HG02759 (cell line): ENCODE data around the gene AKIRIN2.
"Not testable (repeated sequence)": the region's sequence is repeated elsewhere in the genome, so short reads cannot be mapped to it uniquely, and the experiment has no call there.

ENCODE experiments used
- ATAC-seq: cut with Tn5 transposase; IDR thresholded peaks from one replicate; pipeline ENCODE4 v1.9.1; 2021; ENCODE audit warnings: mild to moderate bottlenecking, moderate library complexity; ENCODE audit not compliant: unreplicated experiment

AKIRIN2 gene

DNA sequence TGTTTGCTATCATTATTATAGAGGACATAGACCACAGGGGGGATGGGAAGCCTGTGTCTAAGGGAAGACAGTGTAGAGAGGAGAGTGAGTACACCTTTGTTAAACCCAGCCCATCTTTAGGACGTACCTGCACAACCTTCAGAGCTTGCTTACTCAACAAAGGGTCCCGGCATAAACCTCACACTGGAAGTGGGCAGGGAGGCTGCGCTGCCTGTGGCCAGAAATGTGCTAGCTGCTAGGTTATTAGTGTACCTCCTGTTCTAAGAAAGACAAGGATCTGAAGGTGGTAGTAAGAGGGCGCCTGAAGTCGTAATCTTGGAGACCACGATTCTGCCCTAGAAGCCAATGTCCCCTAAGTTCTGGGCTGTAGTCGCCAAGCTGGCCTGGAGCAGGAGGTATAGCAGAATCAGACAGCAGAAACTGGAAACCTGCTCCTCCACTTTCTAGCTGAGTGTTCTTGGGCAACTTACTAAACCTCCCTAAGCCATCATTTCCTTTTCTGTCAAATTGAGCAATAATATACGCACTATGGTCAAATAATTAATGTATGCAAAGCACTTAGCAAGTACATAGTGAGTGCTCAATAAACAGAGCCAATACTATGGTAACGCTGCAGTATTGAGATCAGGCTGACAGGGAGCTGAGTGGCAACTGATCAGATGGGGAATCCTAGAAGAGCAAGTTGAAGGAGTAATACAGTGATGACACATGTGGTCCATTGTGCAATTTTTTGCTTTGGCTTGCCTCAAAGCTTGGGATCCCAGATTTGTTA is 16.8 kb upstream of the AKIRIN2 start:
- ATAC-seq: no peak

DNA sequence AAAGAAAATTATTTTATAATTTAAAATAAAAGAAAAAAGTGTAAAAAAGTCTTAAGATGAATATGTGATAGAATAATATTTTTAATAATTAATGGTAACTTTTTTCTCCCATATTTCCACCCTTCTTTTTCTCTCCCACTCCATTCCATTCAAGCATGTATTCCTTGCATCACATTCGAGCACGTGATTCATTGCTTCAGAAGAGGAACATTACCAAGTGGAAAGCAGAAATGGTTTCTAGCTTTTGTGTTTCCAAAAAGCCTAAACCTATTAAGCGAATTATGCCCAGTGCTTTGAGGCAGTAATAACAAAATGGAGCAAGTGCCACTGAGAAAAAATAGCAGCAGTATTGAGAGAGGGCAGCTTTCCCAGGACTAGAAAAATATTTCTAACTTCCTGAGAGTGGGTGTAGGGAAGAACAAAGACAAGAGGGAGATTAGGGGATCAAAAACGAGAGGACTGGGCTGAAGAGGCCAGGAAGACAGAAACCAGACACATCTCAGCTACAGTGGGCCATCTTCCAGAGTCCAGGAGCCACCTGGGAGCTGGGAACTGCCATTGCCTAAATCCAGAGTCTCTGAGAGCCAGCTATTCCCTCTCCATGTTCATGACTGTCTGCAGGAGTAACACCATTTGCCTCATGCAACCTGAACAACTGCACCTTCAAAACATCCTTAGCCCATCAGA is 15.0 kb upstream of the AKIRIN2 start:
- ATAC-seq: no peak

DNA sequence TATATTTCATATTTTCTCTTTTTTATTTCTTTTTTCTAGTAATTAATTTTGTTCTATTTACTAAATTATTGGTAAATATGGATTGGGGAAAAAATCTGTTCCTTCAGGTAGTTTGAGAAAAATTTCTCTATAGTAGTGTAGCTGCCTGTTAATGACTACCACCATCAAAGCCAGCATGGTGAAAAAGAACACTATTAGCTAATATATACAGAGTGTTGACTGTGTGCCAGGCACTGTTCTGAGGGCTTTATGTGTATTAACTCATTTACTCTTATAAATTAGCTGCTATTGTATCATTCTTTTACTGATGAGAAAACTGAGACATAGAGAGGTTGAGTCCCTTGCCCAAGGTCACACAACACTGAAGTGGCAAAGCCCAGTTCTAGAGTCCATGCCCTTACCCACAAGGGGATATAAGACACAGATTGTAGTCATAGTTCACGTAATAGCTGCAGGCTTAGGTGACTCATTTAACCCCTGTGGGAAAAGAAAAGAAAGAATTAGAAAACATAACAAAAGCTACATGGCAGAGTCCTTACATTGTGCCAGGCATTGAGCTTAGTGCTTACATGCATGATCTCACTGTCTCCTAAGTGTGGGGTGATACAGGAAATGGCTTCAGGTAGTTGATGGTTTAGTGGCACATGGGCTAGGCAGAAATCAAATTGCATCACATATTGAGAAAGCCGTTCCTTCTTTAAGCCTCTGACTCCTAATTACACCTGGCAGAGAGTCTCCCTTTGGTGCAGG is 12.2 kb upstream of the AKIRIN2 start:
- peak; percentile 64 for ATAC-seq

DNA sequence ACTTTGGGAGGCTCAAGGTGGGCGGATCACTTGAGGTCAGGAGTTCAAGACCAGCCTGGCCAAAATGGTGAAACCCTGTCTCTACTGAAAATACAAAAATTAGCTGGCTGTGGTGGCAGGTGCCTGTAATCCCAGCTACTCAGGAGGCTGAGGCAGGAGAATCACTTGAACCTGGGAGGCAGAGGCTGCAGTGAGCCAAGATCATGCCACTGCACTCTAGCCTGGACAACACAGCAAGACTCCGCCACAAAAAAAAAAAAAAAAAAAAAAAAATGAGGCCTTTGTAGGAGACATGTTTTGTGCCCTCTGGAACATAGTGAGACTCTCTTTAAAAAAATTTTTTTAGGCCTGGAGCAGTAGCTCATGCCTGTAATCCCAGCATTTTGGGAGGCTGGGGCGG is 10.7 kb upstream of the AKIRIN2 start:
- not testable (repeated sequence) for ATAC-seq

DNA sequence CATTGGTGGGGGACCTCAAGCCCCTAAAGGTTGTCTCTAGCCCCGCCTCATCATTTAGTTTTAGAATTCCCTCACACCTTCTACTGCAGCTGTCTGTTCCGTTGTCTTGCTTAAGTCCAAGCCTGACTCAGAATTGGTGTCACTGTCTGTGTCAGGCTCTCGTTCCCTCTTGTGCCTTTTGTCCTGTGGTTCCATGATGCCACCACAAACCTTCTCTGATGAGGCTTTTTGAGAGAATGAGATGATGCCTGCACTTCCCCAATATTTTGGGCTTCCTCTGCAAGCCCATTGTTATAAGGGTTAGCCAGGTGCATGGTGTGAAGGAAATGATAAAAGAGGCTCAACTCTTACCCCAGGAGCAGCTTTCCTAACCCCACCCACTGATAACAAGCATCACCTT is 8.1 kb upstream of the AKIRIN2 start:
- ATAC-seq: no peak

DNA sequence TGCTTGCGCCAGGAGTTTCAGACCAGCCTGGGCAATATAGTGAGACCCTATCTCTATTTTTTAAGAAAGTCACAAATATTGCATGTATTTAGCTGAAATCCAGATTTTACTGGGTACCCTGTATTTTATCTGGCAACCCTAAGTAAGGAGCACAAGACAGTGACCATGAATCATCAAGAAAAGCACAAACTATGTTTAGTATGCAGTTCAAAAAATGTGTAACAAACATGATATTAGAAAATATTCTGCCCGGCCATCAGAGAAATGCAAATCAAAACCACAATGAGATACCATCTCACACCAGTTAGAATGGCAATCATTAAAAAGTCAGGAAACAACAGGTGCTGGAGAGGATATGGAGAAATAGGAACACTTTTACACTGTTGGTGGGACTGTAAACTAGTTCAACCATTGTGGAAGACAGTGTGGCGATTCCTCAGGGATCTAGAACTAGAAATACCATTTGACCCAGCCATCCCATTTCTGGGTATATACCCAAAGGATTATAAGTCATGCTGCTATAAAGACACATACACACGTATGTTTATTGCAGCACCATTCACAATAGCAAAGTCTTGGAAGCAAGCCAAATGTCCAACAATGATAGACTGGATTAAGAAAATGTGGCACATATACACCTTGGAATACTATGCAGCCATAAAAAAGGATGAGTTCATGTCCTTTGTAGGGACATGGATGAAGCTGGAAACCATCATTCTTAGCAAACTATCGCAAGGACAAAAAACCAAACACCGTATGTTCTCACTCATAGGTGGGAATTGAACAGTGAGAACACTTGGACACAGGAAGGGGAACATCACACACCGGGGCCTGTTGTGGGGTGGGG is 6.8 kb upstream of the AKIRIN2 start:
- not testable (repeated sequence) for ATAC-seq

DNA sequence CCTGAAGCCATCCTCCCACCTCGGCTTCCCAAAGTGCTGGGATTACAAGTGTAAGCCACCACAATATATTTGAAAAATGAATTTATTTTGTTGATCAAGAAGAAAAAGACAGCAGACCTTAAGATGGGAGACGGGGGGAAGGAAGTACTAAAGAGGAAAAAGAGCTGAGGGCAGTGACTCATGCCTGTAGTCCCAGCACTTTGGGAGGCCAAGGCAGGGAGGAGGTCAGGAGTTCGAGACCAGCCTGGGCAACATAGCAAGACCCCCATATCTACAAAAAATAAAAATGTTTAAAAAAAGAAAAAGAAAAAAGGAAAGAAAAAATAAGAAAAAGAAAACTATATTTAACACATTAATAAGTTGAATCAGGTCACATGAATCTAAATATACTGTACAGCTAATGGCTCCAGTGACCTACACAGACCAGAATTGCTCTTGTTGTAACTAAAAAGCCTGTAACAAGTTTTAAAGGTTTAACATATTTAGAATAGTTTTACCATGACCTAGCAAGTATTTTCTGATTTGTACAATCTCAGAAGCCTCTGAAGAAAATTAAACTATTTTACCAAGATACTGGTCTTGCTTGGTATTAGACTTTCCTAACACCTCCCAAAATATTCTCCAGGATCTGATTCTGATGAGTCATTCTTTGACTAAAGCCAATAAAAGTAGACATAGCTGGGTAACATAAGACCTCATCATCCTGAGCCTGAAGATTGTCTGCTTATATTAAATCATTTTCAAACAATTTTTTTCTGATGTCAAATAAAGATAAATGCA is 4.3 kb upstream of the AKIRIN2 start:
- no peak for ATAC-seq

DNA sequence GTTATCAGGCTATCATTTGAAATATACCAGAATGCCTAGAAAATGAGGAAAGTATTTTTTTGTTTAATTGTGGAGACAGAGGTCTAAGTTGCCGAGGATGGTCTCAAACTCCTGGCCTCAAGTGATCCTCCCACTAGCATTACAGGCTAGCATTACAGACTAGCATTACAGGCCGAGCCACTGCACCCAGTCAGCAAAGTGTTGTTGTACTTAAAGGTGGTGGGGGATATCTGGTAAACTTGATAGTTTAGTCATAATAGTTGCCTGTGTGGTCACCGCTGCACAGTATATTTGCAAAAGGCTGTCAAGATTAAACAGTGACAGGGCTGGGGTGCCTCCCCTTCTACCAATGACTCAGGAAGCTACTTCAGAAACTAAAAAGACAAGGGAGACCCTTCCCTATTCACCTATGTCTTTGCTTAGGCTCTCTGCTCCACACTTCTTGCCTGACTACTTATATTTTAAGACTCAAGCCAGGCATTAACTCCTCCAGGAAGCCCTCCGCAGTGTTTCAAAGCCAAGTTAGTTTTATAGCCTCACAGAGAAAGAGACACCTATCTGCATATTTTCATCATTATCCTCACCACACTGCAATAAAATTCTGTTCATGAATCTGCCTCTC is 3.1 kb upstream of the AKIRIN2 start:
- peak; percentile 58 for ATAC-seq

DNA sequence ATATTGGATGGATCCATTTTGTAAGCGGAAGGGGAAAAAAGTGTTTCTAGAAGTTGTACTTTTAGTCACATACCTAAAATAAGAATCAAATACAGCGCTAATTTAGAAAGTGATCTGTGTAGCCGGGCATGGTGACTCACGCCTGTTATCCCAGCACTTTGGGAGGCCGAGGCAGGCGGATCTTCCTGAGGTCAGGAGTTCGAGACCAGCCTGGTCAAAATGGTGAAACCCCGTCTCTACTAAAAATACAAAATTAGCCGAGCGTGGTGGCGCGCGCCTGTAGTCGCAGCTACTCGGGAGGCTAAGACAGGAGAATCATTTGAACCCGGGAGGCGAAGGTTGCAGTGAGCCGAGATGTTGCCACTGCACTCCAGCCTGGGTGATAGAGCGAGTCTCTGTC is 1.0 kb upstream of the AKIRIN2 start:
- not testable (repeated sequence) for ATAC-seq

DNA sequence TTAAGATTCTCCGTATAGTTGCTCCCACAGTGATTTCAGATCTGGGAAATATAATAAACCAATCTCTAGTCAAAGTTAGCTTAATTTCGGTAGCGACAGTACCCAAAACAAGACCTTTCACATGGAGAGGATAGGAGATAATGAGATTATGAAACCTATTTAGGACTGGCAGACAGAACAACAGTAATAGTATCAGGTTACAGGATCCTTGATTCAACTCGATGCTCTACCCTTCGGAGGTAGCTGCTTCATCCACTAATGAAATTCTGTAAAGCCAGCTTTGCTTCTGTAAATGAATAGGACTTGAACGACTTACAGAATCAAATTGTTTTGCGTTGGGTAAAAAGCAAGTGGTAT is 534 bp upstream of the AKIRIN2 start:
- ATAC-seq: peak; percentile 6

DNA sequence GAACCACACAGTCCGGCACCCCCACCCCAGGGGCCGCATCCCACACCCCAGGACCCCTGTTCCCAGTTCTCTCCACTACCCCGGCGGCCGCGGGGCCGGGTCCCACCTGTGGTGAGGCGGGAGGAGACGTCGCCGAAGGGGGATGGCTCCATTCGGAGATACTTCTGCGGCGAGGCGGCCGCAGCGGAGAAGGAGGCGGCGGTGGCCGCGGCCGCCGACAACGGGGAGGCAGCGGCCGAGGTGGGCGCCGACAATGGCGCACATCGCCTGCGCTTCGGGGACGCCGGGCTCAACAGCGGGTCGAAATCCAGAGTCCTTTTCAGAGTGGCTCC is 723 bp downstream of the AKIRIN2 start:
- peak; percentile 0 for ATAC-seq

DNA sequence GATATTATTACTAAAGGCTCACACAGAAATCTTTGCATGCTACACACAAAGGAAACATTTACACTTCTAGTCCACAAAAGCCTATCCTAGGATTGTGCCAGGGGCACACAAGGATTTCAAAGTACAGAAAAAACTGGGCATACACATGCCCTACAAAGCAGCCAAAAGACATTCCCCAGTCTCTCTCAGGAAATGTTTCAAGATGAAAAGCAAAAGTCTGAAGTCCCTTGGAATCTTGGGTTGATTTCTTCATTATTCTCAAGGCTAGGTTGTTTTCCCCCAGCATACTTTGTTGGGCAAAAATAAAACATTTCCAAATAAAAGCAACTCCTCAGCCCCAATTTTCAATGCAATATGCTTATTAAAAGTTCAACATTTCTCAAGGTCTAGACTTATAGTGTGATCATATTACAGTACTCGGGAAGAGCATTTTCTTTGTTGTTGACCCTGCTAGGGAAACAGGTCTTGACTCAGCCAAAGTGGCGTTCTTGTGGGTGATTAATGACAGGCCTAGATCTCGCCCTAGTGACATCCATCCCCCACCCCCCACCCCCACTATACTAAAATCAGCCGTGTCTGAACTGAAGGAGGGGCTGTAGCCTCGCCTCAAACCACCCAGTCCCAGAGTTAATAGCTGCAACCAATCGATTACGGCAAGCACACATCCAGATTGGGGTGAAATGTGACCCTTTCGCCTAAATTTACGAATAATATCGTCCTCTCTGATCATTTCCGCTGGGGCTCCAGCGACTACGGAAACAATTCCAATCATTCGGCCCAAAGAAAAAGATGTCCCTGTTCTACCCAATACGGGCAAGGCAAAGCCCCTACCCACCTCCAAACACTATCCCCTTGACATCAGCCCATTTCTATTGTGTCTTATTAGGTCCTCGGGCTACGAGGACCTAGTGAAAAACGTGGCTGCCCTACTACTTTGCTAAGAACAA is 1.4 kb downstream of the AKIRIN2 start:
- peak; percentile 9 for ATAC-seq

DNA sequence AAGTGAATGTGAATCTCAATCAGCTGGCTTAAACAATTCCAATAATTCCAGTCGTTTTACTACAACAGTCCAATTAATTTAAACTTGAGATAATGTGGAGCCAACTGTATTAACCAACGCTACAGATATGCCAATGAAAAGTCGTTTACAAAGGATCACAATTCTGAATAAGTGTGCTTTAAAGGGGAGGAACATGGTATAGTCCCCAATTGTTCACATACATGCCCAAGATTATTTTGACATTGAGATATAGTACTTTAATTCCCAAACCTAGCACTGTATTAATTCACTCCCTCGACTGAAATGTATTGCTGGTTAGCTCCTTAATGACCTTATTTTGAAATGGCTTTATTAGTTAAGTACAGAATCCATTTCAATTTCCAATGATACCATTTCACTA is 2.5 kb downstream of the AKIRIN2 start:
- no peak for ATAC-seq

DNA sequence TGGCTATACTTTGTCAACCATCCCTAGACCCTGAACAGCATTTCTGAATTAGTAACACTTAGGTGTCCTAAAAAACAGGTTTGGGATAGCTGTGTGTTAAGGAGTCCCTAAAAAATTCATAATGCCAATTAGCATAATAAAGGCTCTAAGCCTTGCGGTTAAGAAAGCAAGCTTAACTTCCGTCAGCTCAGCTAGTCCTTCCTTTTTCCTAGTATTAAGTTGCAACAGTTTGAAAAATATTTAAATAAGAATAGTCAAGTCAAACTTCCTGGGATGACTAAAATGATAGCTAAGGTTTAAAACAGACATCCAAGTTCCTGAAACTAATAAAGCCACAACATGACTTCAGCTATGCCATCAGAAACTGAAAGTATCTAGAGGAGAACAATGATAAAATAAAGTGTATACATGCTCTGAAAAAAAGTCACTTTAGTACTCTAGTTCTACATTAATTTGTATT is 3.5 kb downstream of the AKIRIN2 start:
- no peak for ATAC-seq

DNA sequence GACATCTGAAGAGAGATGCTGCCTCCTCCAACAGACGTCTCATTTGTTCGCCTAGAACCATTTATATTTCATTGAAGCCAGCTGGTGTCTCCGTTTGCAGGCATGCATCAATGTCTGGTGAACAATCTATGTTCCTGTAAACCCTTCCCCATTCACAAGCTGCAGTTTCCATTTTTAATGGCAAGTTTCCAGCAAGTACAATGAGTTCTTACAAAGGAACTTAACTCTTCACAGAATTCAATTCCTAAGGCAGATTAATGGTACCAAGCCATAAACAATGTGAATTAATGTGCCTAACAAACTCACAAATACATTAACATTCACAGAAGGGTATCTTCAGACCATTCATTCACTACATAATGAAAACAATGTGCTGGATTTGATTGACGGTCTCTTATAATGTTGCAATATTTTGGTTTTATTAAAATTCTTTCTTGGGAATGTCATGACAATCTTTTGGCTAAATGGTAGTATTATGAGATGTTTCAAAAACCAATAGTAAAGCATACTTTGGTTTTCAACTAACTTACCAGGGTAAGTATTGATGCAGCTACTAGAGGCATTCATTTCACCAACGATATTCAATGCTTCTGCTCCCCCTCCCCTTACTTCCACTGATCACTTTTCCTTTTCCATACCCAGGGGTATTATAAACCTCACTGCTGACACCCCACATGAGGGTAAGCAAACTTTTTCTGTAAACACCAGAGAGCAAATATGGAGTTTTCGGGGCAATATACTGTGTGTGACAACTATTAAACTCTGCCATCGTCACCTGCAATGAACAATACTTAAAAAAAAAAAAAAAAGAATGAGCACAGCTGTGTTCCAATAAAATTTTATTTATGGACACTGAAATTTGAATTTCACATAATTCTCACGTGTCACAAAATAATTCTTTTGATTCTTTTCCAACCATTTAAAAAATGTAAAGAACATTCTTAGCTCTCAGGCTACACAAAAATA is 4.2 kb downstream of the AKIRIN2 start:
- no peak for ATAC-seq

DNA sequence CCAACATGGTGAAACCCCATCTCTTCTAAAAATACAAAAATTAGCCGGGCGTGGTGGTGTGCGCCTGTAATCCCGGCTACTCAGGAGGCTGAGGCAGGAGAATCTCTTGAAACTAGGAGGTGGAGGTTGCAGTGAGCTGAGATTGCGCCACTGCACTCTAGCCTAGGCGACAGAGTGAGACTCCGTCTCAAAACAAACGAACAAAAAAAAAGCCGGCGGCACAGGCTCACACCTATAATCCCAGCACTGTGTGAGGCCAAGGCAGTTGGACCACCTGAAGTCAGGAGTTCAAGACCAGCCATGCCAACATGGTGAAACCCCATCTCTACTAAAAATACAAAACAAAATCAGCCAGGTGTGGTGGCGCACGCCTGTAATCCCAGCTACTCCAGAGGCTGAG is 5.2 kb downstream of the AKIRIN2 start:
- ATAC-seq: not testable (repeated sequence)

DNA sequence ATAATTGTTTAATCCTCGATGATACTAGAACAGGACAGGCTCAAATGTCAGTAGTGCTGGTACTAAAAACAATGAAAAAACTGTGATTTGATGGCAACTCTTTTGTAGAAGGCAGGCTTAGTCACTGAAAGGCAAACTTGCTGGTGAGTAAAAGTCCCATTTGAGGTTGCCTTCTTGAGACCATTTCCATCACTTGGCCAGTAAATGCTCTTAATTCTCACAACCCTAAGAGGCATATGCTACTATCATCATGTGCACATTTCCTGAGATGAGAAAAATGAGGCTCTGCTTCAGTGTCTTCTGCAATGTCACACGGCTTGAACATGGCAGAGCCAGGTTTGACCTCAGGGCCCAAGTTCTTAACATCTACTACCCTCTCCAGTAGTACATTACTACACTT is 9.9 kb downstream of the AKIRIN2 start:
- ATAC-seq: no peak

DNA sequence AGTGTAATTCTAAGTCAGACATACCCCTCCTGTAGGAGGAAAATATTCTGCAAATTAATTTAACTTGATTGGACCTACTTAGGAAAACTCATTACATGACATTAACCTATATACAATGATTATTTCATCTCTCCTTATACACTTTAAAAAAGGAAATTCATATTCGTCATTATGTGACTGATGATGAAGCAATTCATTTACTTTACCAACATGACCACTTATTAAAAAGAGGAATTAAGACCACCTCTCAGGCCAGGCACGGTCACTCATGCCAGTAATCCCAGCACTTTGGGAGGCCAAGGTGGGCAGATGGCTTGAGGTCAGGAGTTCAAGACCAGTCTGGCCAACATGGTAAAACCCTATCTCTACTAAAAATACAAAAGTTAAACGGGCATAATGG is 11.6 kb downstream of the AKIRIN2 start:
- no peak for ATAC-seq
